Neural cell (in vitro differentiated cells): Measurements from ENCODE around the gene ZNF692. TPM values are rescaled to one million over a fixed set of nuclear protein-coding genes. Genes with fewer than 3 reads are reported as not detected.

Experiments
- H2AFZ ChIP-seq: fragments of 200-600, 300-800 bp; sonication (generic), shearing (Covaris generic); 2 replicates; pipeline ENCODE4 v1.6.0; 2014; ENCODE audit warnings: low read depth, mild to moderate bottlenecking, antibody characterized with exemption, low read length, moderate library complexity
- H3F3A ChIP-seq: fragments of 200-600 bp; shearing (Covaris generic); 2 replicates; pipeline ENCODE4 v1.6.1; 2016; ENCODE audit warnings: mild to moderate bottlenecking, moderate library complexity, mixed read lengths, antibody characterized with exemption, low read length; ENCODE audit not compliant: insufficient read depth, poor library complexity, severe bottlenecking
- H3K27ac ChIP-seq: fragments of 200-600, 300-800 bp; sonication (generic), shearing (Covaris generic); 2 replicates; pipeline ENCODE4 v1.5.1; 2014; ENCODE audit warnings: mild to moderate bottlenecking, low read length, moderate library complexity
- H3K27me3 ChIP-seq: fragments of 300-800, 200-600 bp; sonication (generic), shearing (Covaris generic); 2 replicates; pipeline ENCODE4 v1.6.0; 2014; ENCODE audit warnings: mild to moderate bottlenecking, low read depth, low read length, moderate library complexity; ENCODE audit not compliant: insufficient read depth
- H3K36me3 ChIP-seq: fragments of 300-800, 200-600 bp; sonication (generic), shearing (Covaris generic); 2 replicates; pipeline ENCODE4 v1.5.1; 2014; ENCODE audit warnings: mild to moderate bottlenecking, antibody characterized with exemption, low read length, moderate library complexity; ENCODE audit not compliant: insufficient read depth
- H3K4me2 ChIP-seq: fragments of 300-800, 200-600 bp; sonication (generic), shearing (Covaris generic); 2 replicates; pipeline ENCODE4 v1.6.0; 2014; ENCODE audit warnings: mild to moderate bottlenecking, low read length
- H3K4me3 ChIP-seq: fragments of 300-800, 200-600 bp; sonication (generic), shearing (Covaris generic); 2 replicates; pipeline ENCODE4 v1.5.1; 2014; ENCODE audit warnings: mild to moderate bottlenecking, low read length, moderate library complexity
- H3K79me2 ChIP-seq: fragments of 200-600 bp; shearing (Covaris generic); replicated peaks from 2 replicates; pipeline ENCODE4 v1.6.0; 2014; ENCODE audit warnings: mild to moderate bottlenecking, low read length, moderate library complexity; ENCODE audit not compliant: insufficient read depth
- H3K9ac ChIP-seq: fragments of 300-800, 200-600 bp; sonication (generic), shearing (Covaris generic); 2 replicates; pipeline ENCODE4 v1.6.1; 2016; ENCODE audit warnings: mild to moderate bottlenecking, low read length, mixed read lengths
- H3K9me2 ChIP-seq: fragments of 200-600 bp; shearing (Covaris generic); 2 replicates; pipeline ENCODE4 v1.6.1; 2016; ENCODE audit warnings: mild to moderate bottlenecking, low read length, mixed read lengths; ENCODE audit not compliant: insufficient read depth
- H3K9me3 ChIP-seq: fragments of 200-600, 300-800 bp; sonication (generic), shearing (Covaris generic); 2 replicates; pipeline ENCODE4 v1.6.1; 2016; ENCODE audit warnings: mild to moderate bottlenecking, mixed run types, low read length, moderate library complexity, mixed read lengths
- H4K20me1 ChIP-seq: fragments of 200-600 bp; shearing (Covaris generic); 2 replicates; pipeline ENCODE4 v1.6.1; 2016; ENCODE audit warnings: mild to moderate bottlenecking, mixed run types; ENCODE audit not compliant: insufficient read depth
- EP300 ChIP-seq: fragments of 450-650 bp; conservative IDR thresholded peaks from 2 replicates; pipeline ENCODE4 v1.6.1; 2014; ENCODE audit warnings: antibody characterized with exemption, mild to moderate bottlenecking, moderate library complexity; ENCODE audit not compliant: poor library complexity, severe bottlenecking
- EZH2 ChIP-seq: fragments of 200-600, 300-800 bp; shearing (Covaris generic), sonication (generic); IDR thresholded peaks from 2 replicates; pipeline ENCODE4 v1.6.1; 2014; ENCODE audit warnings: antibody characterized with exemption, low read length, borderline replicate concordance, mild to moderate bottlenecking; ENCODE audit not compliant: insufficient read depth, poor library complexity, severe bottlenecking
- MXI1 ChIP-seq: fragments of 450-650 bp; conservative IDR thresholded peaks from 2 replicates; pipeline ENCODE4 v1.6.1; 2014; ENCODE audit warnings: antibody characterized with exemption, mild to moderate bottlenecking; ENCODE audit not compliant: poor library complexity, severe bottlenecking
- POLR2AphosphoS5 ChIP-seq: IDR thresholded peaks from 2 replicates; pipeline ENCODE4 v1.6.1; 2012
- RAD21 ChIP-seq: fragments of 450-650 bp; conservative IDR thresholded peaks from 2 replicates; pipeline ENCODE4 v1.6.1; 2014; ENCODE audit warnings: antibody characterized with exemption, mild to moderate bottlenecking, moderate library complexity
- SMC3 ChIP-seq: fragments of 450-650 bp; conservative IDR thresholded peaks from 2 replicates; pipeline ENCODE4 v1.6.1; 2014; ENCODE audit warnings: antibody characterized with exemption, mild to moderate bottlenecking, moderate library complexity; ENCODE audit not compliant: poor library complexity
- TAF1 ChIP-seq: IDR thresholded peaks from 2 replicates; pipeline ENCODE4 v1.6.1; 2012; ENCODE audit warnings: low read depth
- polyA plus RNA-seq: library from polyadenylated mRNA; depleted of rRNA; stranded (reverse); fragments of >200 nt; gene quantifications from 2 replicates; pipeline ENCODE4 v1.2.3, GENCODE V29; 2014
- TF ChIP-seq, protein P1 (sequence below): IDR thresholded peaks from 2 replicates; pipeline ENCODE4 v1.6.1; 2012; ENCODE audit warnings: borderline replicate concordance
- TF ChIP-seq, protein P2 (sequence below): fragments of 450-650 bp; IDR thresholded peaks from 2 replicates; pipeline ENCODE4 v1.5.1; 2014; ENCODE audit warnings: antibody characterized with exemption, mild to moderate bottlenecking, moderate library complexity; ENCODE audit not compliant: poor library complexity, severe bottlenecking

Gene ZNF692
- polyA plus RNA-seq, 1 donor from 2014 or later = 183 TPM

DNA sequence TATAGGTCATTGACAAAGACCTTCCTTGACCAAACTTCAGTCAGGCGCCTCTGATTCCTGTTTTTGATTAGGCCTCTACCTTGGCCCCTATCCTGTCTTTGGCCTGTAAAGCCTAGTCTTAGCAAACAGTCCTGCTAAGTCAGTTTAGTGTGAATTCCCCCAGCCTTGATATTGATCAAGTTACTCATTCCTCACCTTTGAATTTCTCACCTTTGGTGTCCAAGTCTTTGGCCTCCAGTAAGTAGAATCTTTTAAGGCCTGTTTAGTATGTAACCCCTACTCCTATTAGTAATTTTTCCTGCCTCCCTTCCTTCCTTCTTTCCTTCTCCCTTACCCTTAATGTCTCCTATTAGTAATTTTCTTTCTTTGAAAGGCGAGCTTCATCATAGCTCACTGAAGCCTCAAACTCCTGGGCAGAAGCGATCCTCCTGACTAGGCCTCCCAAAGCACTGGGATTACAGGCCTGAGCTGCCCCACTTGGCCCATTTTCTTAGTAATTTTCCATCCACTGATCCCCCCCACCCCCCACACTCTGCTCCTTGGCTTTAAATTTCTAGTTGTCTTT is 13.0 kb upstream of the ZNF692 start:
- H3K9ac ChIP-seq = peak overlapping the region; percentile 81
- H3K4me3 ChIP-seq = peak overlapping the region; percentile 82
- H3K9me3 ChIP-seq = no peaks in the 10 kb centered on the region
- no peaks in the 10 kb centered on the region for H3K36me3 ChIP-seq
- peak overlapping the region; percentile 36 for H2AFZ ChIP-seq
- H3K27ac ChIP-seq = peak overlapping the region; percentile 95
- no peaks in the 10 kb centered on the region for H3K79me2 ChIP-seq
- TF ChIP-seq EP300 = no peak
- TF ChIP-seq POLR2AphosphoS5 = no peak
- TF ChIP-seq, protein P1, sequence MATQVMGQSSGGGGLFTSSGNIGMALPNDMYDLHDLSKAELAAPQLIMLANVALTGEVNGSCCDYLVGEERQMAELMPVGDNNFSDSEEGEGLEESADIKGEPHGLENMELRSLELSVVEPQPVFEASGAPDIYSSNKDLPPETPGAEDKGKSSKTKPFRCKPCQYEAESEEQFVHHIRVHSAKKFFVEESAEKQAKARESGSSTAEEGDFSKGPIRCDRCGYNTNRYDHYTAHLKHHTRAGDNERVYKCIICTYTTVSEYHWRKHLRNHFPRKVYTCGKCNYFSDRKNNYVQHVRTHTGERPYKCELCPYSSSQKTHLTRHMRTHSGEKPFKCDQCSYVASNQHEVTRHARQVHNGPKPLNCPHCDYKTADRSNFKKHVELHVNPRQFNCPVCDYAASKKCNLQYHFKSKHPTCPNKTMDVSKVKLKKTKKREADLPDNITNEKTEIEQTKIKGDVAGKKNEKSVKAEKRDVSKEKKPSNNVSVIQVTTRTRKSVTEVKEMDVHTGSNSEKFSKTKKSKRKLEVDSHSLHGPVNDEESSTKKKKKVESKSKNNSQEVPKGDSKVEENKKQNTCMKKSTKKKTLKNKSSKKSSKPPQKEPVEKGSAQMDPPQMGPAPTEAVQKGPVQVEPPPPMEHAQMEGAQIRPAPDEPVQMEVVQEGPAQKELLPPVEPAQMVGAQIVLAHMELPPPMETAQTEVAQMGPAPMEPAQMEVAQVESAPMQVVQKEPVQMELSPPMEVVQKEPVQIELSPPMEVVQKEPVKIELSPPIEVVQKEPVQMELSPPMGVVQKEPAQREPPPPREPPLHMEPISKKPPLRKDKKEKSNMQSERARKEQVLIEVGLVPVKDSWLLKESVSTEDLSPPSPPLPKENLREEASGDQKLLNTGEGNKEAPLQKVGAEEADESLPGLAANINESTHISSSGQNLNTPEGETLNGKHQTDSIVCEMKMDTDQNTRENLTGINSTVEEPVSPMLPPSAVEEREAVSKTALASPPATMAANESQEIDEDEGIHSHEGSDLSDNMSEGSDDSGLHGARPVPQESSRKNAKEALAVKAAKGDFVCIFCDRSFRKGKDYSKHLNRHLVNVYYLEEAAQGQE = no peak
- TF ChIP-seq, protein P2, sequence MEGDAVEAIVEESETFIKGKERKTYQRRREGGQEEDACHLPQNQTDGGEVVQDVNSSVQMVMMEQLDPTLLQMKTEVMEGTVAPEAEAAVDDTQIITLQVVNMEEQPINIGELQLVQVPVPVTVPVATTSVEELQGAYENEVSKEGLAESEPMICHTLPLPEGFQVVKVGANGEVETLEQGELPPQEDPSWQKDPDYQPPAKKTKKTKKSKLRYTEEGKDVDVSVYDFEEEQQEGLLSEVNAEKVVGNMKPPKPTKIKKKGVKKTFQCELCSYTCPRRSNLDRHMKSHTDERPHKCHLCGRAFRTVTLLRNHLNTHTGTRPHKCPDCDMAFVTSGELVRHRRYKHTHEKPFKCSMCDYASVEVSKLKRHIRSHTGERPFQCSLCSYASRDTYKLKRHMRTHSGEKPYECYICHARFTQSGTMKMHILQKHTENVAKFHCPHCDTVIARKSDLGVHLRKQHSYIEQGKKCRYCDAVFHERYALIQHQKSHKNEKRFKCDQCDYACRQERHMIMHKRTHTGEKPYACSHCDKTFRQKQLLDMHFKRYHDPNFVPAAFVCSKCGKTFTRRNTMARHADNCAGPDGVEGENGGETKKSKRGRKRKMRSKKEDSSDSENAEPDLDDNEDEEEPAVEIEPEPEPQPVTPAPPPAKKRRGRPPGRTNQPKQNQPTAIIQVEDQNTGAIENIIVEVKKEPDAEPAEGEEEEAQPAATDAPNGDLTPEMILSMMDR = no peak
- TF ChIP-seq RAD21 = no peak
- no peak for TF ChIP-seq TAF1
- TF ChIP-seq SMC3 = no peak
- TF ChIP-seq MXI1 = no peak
- no peak for TF ChIP-seq EZH2
- H3K9me2 ChIP-seq = no peaks in the 10 kb centered on the region
- H4K20me1 ChIP-seq = no peaks in the 10 kb centered on the region
- peak overlapping the region; percentile 28 for H3K4me2 ChIP-seq
- no peaks in the 10 kb centered on the region for H3K27me3 ChIP-seq
- H3F3A ChIP-seq = peaks cover 9% of the 10 kb centered on the region

DNA sequence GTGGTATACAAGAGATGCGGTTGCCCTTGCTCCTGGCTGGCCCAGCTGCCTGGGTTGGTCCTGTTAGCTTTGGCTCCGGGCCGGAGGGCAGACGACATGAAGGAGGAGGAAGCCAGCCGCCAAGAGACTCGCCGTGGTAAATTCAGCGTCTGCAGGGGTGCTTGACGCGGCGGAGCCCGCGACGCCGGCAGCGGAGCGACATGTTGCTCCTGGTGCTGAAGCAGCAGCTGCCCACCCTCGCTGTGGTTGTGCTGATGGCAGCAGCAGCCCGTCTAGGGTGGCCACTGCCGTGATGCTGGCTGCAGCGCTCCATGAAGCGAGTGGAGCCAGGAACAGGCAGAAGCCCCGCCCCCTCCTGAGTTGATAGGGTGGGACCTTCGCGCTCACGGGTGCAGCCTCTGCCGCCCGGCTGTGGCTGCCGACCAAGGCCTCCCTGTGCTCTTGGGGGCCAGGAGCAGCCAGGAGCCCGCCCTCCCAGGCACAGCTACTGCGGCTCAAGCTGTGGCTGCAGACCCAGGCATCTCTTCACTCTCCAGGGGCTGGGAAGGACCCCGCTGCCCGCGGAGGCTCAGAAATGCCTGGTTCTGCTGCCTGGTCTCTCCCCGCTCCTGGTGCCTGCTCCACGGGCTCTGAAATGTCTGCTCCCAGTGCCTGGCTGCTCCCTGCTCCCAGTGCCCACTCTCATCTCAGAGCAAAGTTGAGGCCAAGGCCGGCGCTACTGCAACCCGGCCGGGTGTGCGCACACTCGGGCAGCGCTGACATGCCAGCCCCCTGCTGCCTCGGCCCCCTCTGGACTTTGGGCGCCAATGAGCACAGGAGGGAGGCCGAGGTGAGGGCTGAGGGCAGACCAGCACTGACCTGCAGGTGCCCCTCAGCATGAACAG is 4.4 kb upstream of the ZNF692 start:
- TF ChIP-seq MXI1 (peak; percentile 40), EZH2 (no peak), POLR2AphosphoS5 (peak; percentile 69), SMC3 (no peak)
- TF ChIP-seq, protein P1 = peak; percentile 50
- TF ChIP-seq, protein P2 = no peak
- no peaks in the 10 kb centered on the region for H3K36me3 ChIP-seq
- H2AFZ ChIP-seq = peak overlapping the region; percentile 70
- no peaks in the 10 kb centered on the region for H3K9me2 ChIP-seq
- H3K27me3 ChIP-seq = peaks cover 8% of the 10 kb centered on the region
- peak overlapping the region; percentile 46 for H3K4me2 ChIP-seq
- peak overlapping the region; percentile 70 for H3K4me3 ChIP-seq
- H3K79me2 ChIP-seq = no peaks in the 10 kb centered on the region
- no peaks in the 10 kb centered on the region for H3K9me3 ChIP-seq
- no peaks in the 10 kb centered on the region for H4K20me1 ChIP-seq
- H3K27ac ChIP-seq = peak overlapping the region; percentile 45
- H3F3A ChIP-seq = no peaks in the 10 kb centered on the region
- H3K9ac ChIP-seq = peak overlapping the region; percentile 64
